Fibroblast of pulmonary artery (primary cell): ENCODE data around the gene MSI2.

Source experiments
- DNase-seq: peaks from one replicate; pipeline ENCODE4 v3.0.0-alpha.2; 2010; ENCODE audit warnings: low read depth
- H3K4me3 ChIP-seq: replicated peaks from 2 replicates; pipeline ENCODE4 v1.5.1; 2011; ENCODE audit warnings: low read depth, mild to moderate bottlenecking, control low read depth, low read length, moderate library complexity
- TF ChIP-seq, protein P1 (sequence below): IDR thresholded peaks from 2 replicates; pipeline ENCODE4 v1.5.1; 2011; ENCODE audit warnings: mild to moderate bottlenecking, control low read depth, low read length, inconsistent platforms; ENCODE audit errors: missing control alignments

The MSI2 gene

DNA sequence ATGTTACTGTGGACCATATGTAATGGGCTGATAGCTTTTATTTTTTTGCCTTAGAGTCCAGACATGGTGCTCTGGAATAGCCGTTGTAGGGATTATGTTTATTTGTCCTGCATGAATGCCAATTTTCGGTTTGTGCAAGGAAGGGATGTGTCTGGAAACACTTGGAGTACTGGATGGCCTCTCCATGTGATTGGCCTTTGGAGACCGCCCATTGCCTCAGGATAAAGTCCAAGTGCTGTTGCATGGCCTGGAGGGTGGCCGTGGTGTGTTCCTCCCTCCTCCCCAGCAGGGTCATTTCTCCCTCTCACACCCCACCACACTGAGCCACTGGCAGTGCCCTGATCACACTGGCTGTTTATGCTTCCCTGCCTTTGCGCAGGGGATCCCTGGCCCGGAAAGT lies 93.9 kb downstream of the MSI2 start:
- TF ChIP-seq, protein P1, sequence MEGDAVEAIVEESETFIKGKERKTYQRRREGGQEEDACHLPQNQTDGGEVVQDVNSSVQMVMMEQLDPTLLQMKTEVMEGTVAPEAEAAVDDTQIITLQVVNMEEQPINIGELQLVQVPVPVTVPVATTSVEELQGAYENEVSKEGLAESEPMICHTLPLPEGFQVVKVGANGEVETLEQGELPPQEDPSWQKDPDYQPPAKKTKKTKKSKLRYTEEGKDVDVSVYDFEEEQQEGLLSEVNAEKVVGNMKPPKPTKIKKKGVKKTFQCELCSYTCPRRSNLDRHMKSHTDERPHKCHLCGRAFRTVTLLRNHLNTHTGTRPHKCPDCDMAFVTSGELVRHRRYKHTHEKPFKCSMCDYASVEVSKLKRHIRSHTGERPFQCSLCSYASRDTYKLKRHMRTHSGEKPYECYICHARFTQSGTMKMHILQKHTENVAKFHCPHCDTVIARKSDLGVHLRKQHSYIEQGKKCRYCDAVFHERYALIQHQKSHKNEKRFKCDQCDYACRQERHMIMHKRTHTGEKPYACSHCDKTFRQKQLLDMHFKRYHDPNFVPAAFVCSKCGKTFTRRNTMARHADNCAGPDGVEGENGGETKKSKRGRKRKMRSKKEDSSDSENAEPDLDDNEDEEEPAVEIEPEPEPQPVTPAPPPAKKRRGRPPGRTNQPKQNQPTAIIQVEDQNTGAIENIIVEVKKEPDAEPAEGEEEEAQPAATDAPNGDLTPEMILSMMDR = no peak
- no peak overlapping the region for H3K4me3 ChIP-seq
- DNase-seq = no peak

DNA sequence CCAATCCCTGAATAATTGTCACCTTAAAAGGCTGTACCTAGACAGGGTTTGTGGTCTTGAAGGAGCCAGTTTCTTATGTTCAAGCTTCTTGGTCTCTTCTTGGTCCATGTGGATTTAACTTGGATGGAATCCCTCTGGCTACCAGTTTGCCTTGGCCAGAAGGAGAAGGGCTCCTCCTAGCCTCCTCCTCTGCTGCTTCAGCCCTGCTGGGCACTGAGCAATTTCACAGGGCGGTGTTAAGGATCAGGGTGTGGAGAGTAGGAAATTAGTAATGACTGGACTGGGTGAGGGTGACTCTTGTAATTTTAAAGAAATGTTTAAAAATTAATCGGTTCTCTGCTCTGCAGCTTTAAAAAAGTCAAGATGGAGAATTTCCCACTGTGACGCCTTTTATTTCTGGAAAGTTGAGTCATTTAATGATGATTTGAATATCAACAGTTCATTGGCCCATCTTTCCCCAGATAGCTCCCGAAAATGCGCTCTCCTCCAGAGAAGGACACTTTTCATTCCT lies 96.4 kb downstream of the MSI2 start:
- DNase-seq = no peak
- TF ChIP-seq, protein P1 = no peak
- H3K4me3 ChIP-seq = no peak overlapping the region

DNA sequence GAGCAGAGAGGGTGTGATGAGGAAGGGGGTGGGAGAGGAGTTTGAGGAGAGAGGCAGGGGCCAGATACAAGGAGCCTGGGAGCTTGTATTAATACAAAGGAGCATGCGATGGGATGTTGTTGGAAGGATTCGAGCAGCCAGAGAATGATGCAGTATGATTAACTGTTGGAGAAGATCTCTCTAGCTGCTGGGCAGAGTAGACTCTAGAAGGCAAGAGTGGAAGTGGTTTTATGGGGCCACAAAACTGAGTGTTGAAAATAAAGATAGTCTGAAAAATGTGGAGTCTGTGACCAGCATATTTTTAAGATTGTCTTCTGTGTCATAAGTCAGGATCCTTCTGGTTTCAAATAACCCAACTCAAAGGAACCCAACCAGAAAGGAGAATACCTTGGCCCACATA lies 98.3 kb downstream of the MSI2 start:
- TF ChIP-seq, protein P1 = no peak
- no peak for DNase-seq
- no peak overlapping the region for H3K4me3 ChIP-seq

DNA sequence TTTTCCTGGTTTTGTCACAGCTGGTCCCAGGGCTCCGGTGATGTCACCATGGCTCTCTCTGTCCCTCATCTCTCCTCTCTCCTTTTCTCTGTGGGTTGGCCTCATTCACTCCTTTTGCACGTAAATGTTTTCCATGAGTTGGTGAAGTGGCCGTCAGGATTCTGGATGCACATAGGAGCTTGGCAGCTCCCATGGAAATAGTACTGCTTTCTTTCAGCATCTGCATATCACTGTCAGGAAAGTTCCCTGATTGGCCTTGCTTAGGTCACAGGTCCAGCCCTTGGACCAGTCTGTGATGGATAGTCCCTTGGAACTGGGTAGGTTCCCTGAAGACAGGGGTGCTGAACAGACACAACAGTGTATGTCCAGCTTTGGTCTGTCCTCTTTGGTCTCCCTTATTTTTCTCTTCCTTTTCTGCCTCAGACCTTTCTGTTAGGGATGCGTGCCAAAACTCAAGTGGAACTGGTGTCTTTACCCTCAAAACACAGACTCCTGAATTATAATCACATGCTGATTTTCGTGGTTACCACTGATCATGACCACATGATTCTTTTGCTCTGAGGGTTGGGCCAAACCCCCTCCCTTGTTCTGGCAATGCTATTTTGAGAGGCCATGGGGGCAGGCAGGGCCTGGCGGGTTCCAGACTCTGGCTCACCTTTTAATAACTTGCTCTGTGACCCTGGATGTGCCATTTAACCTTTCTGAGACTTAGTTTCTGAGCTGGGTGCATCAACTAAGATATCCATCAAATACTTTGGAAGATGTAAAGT lies 99.0 kb downstream of the MSI2 start:
- no peak for DNase-seq
- TF ChIP-seq, protein P1 = no peak
- no peak overlapping the region for H3K4me3 ChIP-seq

DNA sequence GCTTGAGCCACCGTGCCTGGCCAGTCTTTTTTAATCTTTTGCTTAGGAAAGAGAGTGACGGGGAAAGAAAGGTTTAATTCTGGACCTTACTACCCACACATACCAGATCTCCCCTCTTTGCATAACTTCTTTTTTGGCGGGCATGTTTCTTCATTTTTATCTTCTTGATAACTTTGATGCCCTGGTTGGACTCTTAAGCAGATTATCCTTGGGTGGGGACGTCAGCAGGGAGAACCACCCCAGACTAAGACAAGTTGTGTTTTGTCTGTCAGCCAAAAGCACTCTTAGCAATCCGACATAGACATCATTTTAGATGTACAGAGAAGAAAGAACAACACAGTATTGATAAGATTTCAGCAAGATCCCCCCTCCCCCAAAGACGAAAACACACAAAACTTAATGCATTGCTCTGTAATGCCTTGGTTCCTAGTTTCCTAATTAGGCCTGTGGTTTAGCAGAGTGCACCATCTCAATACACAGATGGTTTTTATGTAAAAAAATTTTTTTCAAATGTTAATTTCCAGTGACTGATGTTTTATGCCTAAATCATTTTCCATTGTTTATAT lies 99.9 kb downstream of the MSI2 start:
- no peak overlapping the region for H3K4me3 ChIP-seq
- no peak for DNase-seq
- TF ChIP-seq, protein P1 = no peak

DNA sequence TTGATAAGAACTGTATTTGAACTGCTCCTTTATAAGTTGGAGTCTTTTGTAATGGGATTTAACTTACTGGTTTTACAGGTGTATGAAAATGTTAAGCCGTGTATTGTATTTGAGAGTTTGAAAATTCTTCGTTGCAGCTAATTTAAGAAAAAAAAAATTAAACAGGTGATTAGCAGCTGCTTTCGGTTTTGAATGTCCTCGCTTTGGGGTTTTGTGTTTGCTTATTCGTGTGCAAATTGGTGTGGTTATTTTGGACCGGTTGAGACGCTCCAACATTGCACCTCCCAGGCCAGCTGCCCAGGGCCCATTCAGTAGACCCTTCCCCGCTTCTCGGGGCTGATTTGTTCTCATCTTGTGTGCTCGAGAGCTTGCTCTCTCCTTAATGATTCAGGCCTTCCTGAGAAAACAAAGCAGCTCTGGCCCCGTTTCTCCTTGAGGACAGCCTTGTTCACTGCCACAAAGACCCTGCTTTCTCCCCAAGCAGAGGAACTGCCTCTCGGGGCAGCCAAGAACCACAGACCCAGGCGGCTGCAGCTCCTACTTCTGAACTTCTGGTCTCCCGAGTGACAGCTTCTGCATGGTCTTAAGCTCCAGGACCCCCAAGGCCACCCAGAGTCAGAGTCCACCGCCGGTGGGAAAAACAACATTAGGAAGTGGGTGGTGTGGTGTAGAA lies 100.5 kb downstream of the MSI2 start:
- no peak for DNase-seq
- H3K4me3 ChIP-seq = no peak overlapping the region
- TF ChIP-seq, protein P1 = no peak
